GM19468 (cell line): ENCODE measurements around the gene BCAR1.
"Not testable (repeated sequence)": the region's sequence is repeated elsewhere in the genome, so short reads cannot be mapped to it uniquely, and the experiment has no call there.

ENCODE experiments used
- ATAC-seq: cut with Tn5 transposase; IDR thresholded peaks from one replicate; pipeline ENCODE4 v1.9.1; 2021; ENCODE audit warnings: mild to moderate bottlenecking, moderate library complexity, moderate number of reproducible peaks; ENCODE audit not compliant: unreplicated experiment; ENCODE audit errors: extremely low read depth

The BCAR1 gene

GRCh38 chr16:75256696-75257343 is 5.4 kb upstream of the BCAR1 start:
- ATAC-seq: no peak

- no peak for ATAC-seq
Measured at GRCh38 chr16:75256059-75256571, 4.7 kb upstream of the BCAR1 start.

- no peak for ATAC-seq
Measured at GRCh38 chr16:75254359-75254837, 3.0 kb upstream of the BCAR1 start.

- no peak for ATAC-seq
Measured at GRCh38 chr16:75252946-75253911, 1.8 kb upstream of the BCAR1 start.

- ATAC-seq: no peak
Measured at GRCh38 chr16:75252049-75252864, 833 bp upstream of the BCAR1 start.

- no peak for ATAC-seq
Measured at GRCh38 chr16:75250809-75251279, 580 bp downstream of the BCAR1 start.

- ATAC-seq: no peak
Measured at GRCh38 chr16:75250089-75250808, 1.2 kb downstream of the BCAR1 start.

- no peak for ATAC-seq
Measured at GRCh38 chr16:75249441-75249840, 2.0 kb downstream of the BCAR1 start.

- ATAC-seq: no peak
Measured at GRCh38 chr16:75248536-75249380, 2.7 kb downstream of the BCAR1 start.

- ATAC-seq: no peak
Measured at GRCh38 chr16:75248142-75248535, 3.3 kb downstream of the BCAR1 start.

- ATAC-seq: no peak
Measured at GRCh38 chr16:75247249-75247648, 4.2 kb downstream of the BCAR1 start.

GRCh38 chr16:75246504-75247205 is 4.8 kb downstream of the BCAR1 start:
- ATAC-seq: no peak

- ATAC-seq: no peak
Measured at GRCh38 chr16:75244844-75245758, 6.3 kb downstream of the BCAR1 start.

GRCh38 chr16:75244225-75244809 is 7.1 kb downstream of the BCAR1 start:
- no peak for ATAC-seq

- ATAC-seq: no peak
Measured at GRCh38 chr16:75243667-75244224, 7.7 kb downstream of the BCAR1 start.

- not testable (repeated sequence) for ATAC-seq
Measured at GRCh38 chr16:75242436-75243078, 8.9 kb downstream of the BCAR1 start.
